Stimulated activated naive CD8-positive, alpha-beta T cell treated with anti-CD3 and anti-CD28 coated beads, Interleukin-15, Interleukin-2, amounts not matched to agents 100 ng/mL and 50 ng/mL, for 24 hours (primary cell): Measurements from ENCODE around the gene SOD2.
"Not testable (repeated sequence)": the region's sequence is repeated elsewhere in the genome, so short reads cannot be mapped to it uniquely, and the experiment has no call there.

ENCODE experiments used
- H3K27ac Mint-ChIP-seq: one replicate; pipeline ENCODE4 v1.8.0; 2021; ENCODE audit warnings: mild to moderate bottlenecking, mixed read lengths
- H3K27me3 Mint-ChIP-seq: one replicate; pipeline ENCODE4 v1.8.0; 2021; ENCODE audit warnings: mixed read lengths
- H3K36me3 Mint-ChIP-seq: one replicate; pipeline ENCODE4 v1.8.0; 2021; ENCODE audit warnings: low read depth, mixed read lengths
- H3K4me1 Mint-ChIP-seq: one replicate; pipeline ENCODE4 v1.8.0; 2021; ENCODE audit warnings: low read depth, mixed read lengths
- H3K4me3 Mint-ChIP-seq: one replicate; pipeline ENCODE4 v1.8.0; 2021; ENCODE audit warnings: mild to moderate bottlenecking, mixed read lengths
- H3K9me3 Mint-ChIP-seq: one replicate; pipeline ENCODE4 v1.8.0; 2021; ENCODE audit warnings: mixed read lengths

Gene SOD2

DNA sequence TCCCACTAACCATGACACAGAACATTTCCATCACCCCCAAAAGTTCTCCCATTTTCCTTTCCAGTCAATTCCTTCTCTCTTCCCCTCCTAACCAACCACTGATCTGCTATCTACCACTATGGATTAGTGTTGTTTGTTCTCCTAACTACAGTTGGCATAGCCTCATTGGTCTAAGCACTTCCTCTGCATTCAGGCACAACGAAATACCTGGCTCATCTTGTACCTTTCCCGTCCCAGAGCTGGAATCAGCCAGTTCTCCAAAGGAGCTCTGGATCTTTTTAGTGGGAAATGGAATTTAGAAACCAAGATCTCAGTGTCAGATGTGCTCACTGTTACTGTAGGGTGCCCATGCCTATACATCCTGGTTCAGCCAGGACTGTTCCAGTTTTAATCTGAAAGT is 30.2 kb upstream of the SOD2 start:
- peaks cover 26% of the 10 kb centered on the region for H3K36me3 Mint-ChIP-seq
- H3K4me3 Mint-ChIP-seq, result no peak overlapping the region
- H3K27me3 Mint-ChIP-seq, result no peaks in the 10 kb centered on the region
- peaks cover 17% of the 10 kb centered on the region for H3K4me1 Mint-ChIP-seq
- H3K27ac Mint-ChIP-seq, result no peak overlapping the region
- no peaks in the 10 kb centered on the region for H3K9me3 Mint-ChIP-seq

DNA sequence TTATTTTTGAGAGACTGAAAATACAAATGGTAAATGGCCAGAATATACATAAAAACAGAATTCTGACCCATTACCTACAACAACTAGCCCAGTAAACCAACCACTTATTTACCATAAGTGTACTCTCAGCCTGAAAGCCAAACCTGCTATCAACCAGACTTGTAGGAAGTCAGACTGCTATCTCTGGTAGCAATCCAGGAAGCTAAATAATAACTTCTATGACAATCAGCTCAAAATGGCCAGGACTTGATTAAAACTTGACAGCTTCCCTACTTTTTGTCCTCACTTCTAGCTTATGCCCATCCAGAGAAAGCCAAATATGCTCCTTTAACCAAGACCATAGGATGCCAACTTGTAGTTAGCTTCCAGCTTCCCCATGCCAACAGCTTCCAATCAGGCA is 29.6 kb upstream of the SOD2 start:
- H3K27me3 Mint-ChIP-seq, result no peaks in the 10 kb centered on the region
- no peak overlapping the region for H3K4me3 Mint-ChIP-seq
- peaks cover 17% of the 10 kb centered on the region for H3K4me1 Mint-ChIP-seq
- peaks cover 21% of the 10 kb centered on the region for H3K36me3 Mint-ChIP-seq
- no peaks in the 10 kb centered on the region for H3K9me3 Mint-ChIP-seq
- H3K27ac Mint-ChIP-seq, result no peak overlapping the region

DNA sequence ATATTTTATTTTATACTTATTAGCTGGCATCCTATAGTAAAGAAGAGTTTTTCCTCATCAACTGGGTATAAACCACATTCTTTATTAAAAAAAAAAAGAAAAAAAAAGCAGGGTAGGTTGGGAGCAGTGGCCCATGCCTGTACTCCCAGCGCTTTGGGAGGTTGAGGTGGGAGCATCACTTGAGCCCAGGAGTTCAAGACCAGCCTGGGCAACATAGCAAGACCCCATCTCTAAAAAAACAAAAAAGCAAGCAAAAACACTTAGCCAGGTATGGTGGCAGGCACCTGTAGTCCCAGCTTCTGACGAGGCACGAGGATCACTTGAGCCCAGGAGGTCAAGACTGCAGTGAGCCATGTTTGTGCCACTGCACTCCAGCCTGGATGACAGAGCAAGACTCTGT is 28.9 kb upstream of the SOD2 start:
- H3K27me3 Mint-ChIP-seq, H3K27ac Mint-ChIP-seq, H3K9me3 Mint-ChIP-seq, H3K4me3 Mint-ChIP-seq: not testable (repeated sequence)
- H3K4me1 Mint-ChIP-seq, result peaks cover 17% of the 10 kb centered on the region
- peaks cover 21% of the 10 kb centered on the region for H3K36me3 Mint-ChIP-seq

DNA sequence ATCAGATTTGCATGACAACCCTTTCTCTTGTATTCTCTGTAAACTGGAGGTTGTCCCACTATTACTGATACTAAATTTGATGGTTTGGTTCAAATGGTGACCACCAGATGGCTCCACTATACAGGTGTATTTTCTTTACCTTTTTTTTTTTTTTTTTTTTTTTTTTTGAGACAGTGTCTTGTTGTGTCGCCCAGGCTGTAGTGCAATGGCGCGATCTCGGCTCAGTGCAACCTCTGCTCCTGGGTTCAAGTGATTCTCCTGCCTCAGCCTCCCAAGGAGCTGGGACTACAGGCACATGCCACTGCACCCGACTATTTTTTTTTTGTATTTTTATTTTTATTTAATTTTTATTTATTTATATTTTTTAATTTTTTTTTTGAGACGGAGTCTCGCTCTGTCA is 27.7 kb upstream of the SOD2 start:
- no peak overlapping the region for H3K27ac Mint-ChIP-seq
- no peaks in the 10 kb centered on the region for H3K9me3 Mint-ChIP-seq
- H3K4me1 Mint-ChIP-seq, result peaks cover 18% of the 10 kb centered on the region
- no peak overlapping the region for H3K4me3 Mint-ChIP-seq
- H3K36me3 Mint-ChIP-seq, result peaks cover 15% of the 10 kb centered on the region
- H3K27me3 Mint-ChIP-seq, result no peaks in the 10 kb centered on the region

DNA sequence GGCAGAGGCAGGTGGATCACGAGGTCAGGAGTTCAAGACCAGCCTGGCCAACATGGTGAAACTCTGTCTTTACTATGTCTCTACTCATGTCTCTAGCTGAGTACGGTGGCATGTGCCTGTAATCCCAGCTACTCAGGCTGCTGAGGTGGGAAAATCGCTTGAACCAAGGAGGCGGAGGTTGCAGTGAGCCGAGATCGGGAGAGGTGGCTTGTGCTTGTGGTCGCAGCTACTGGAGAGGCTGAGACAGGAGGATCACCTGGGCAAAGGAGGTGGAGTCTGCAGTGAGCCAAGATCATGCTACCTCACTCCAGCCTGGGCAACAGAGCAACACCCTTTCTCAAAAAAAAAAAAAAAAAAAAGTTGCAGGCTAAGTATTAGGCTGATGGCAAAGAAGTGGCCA is 26.2 kb upstream of the SOD2 start:
- peaks cover 14% of the 10 kb centered on the region for H3K4me1 Mint-ChIP-seq
- no peak overlapping the region for H3K27ac Mint-ChIP-seq
- H3K9me3 Mint-ChIP-seq, result no peaks in the 10 kb centered on the region
- H3K36me3 Mint-ChIP-seq, result peaks cover 14% of the 10 kb centered on the region
- no peak overlapping the region for H3K4me3 Mint-ChIP-seq
- H3K27me3 Mint-ChIP-seq, result no peaks in the 10 kb centered on the region

DNA sequence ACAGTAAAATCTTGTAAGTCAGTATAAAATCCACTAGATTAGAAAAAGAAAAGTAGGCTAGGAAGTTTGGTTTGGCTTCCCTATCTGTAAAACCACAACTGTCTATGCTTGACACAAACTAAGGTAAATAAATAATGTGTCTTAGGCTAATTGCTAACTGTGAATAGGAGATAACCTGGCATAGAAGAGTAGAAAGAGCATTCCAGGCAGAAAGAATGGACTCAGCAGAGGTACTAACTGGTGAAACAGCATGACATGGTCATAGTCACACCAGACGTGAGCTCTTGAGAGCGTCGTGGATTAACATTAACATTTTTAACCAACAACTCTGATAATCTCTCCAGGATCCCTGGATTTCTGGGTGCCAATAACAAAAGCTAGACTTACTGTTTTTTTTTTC is 25.6 kb upstream of the SOD2 start:
- no peaks in the 10 kb centered on the region for H3K9me3 Mint-ChIP-seq
- H3K36me3 Mint-ChIP-seq, result peaks cover 10% of the 10 kb centered on the region
- no peaks in the 10 kb centered on the region for H3K27me3 Mint-ChIP-seq
- H3K4me3 Mint-ChIP-seq, result no peak overlapping the region
- no peak overlapping the region for H3K27ac Mint-ChIP-seq
- peaks cover 10% of the 10 kb centered on the region for H3K4me1 Mint-ChIP-seq

DNA sequence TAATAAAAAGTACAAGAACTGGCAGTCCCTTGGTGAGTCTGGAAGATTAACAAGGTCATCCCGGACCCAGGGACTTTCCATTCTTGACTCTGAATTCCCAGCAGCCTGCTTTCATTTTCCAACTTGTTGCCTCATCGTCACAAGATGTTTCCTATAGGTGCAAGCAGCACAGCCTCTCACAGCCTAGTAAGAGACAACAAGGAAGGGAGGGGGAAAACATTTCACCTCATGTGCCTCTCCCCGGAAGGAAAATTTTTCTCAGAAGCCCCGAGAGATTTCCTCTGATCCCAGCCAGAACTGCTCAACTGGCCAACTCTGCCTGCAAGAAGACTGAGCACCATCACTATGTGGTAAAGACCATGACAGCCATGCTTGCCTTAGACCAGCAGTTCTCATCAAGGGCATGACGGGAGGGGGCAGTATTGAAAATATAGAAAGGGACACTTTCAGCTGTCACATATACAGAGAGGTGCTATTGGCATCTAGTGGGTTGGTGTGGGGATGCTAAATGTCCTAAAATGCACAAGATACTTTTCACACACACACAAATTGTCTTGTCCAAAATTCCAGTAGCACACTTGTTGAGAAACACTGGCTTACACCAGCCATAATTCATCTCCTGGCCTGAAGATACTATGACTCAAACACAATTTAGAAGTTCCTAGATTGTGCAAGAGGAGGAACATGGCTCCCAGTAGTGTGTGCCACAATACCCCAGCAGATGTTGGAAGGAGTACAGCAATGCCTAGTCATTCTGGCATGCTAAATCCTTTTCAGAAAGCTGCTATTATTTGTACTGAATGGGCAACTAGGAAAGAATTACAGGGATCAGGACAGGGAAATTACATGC is 23.4 kb upstream of the SOD2 start:
- peaks cover 10% of the 10 kb centered on the region for H3K4me1 Mint-ChIP-seq
- no peak overlapping the region for H3K27ac Mint-ChIP-seq
- H3K4me3 Mint-ChIP-seq, result no peak overlapping the region
- no peaks in the 10 kb centered on the region for H3K9me3 Mint-ChIP-seq
- peaks cover 4% of the 10 kb centered on the region for H3K36me3 Mint-ChIP-seq
- H3K27me3 Mint-ChIP-seq, result no peaks in the 10 kb centered on the region

DNA sequence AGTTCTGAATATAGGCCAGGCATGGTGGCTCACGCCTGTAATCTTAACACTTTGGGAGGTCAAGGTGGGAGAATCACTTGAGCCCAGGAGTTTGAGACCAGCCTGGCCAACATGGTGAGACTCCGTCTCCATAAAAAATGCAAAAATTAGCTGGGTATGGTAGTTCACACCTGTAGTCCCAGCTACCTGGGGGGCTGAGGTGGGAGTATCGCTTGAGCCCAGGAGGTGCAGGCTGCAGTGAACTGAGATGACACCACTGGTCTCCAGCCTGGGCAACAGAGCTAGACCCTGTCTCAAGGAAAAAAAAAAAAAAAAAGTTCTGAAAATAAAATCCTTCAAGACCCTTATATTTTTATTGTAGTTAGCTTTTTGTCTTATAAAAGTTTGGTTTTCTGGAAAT is 22.6 kb upstream of the SOD2 start:
- Mint-ChIP-seq H3K36me3 (peaks cover 4% of the 10 kb centered on the region), H3K9me3 (no peaks in the 10 kb centered on the region), H3K27me3 (no peaks in the 10 kb centered on the region), H3K4me1 (peaks cover 10% of the 10 kb centered on the region), H3K4me3 (no peak overlapping the region), H3K27ac (no peak overlapping the region)

DNA sequence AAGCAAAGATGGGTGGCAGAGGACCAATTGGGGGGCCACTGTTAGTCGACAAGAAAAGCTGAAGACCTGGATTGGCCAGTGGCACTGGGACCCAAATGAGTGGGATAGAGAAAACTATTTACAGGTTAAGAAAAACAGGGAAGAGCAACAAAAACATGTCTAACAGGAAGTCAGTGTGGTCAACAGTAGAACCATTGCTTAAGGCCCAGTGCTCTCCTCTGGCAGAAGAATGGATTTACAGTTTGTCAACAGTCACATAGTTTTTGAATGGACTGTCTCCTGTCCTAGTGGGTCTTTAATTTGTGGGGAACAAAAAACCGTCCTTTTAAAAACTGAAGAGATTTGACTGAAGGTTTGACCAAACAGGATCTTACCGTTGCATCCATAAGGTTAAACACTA is 22.1 kb upstream of the SOD2 start:
- Mint-ChIP-seq H3K27ac (no peak overlapping the region), H3K4me3 (no peak overlapping the region), H3K9me3 (no peaks in the 10 kb centered on the region), H3K27me3 (no peaks in the 10 kb centered on the region), H3K4me1 (peaks cover 10% of the 10 kb centered on the region), H3K36me3 (peaks cover 4% of the 10 kb centered on the region)

DNA sequence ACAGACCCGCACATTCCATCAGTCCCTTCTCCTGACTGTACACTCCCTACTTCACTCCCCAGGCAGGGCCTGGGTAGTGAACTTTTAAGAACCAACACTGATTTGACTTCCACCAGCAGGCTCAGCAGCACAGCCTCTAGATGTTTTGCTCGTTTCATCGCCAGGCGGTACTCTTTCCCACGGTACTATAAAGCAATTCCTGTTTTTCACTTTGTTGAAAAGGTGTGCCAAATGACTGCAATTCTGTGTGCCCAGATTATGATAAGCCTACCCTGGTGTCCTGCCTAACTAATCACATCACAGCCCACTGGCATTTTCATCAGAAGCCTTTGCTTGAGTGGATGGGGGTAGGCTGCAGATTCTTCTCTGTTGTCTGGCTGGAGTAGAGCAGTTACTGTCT is 21.4 kb upstream of the SOD2 start:
- no peak overlapping the region for H3K4me3 Mint-ChIP-seq
- no peak overlapping the region for H3K27ac Mint-ChIP-seq
- no peaks in the 10 kb centered on the region for H3K9me3 Mint-ChIP-seq
- H3K4me1 Mint-ChIP-seq, result peaks cover 10% of the 10 kb centered on the region
- H3K27me3 Mint-ChIP-seq, result no peaks in the 10 kb centered on the region
- H3K36me3 Mint-ChIP-seq, result peaks cover 4% of the 10 kb centered on the region

DNA sequence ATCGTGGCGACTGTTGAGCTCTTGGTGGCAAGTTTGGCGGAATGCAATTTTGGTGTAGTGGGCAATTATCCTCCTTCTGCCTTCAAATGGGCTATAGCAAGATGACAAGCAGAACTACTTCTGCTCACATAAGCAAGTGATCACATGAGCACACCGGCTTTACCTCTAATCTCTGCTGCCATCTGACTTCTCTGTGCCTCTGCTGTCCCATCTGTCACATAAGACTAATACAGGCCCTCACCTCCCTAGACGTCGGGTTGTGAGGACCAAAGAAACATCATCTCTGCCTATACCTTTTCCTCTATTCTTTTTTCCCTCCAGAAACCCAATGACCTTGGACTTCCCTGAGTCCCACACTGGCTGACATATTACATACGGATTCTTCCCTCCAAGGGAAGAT is 20.9 kb upstream of the SOD2 start:
- H3K36me3 Mint-ChIP-seq, result peaks cover 4% of the 10 kb centered on the region

DNA sequence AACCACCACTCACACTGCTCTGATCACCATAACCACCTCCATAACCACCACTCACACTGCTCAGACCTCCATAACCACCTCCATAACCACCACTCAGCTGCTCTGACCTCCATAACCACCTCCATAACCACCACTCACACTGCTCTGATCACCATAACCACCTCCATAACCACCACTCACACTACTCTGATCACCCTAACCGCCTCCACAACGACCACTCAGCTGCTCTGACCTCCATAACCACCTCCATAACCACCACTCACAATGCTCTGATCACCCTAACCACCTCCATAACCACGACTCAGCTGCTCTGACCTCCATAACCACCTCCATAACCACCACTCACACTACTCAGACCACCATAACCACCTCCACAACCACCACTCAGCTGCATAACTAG is 19.3 kb upstream of the SOD2 start:
- not testable (repeated sequence) for H3K36me3 Mint-ChIP-seq

More for the DNA sequence above, 20.9 kb upstream of the SOD2 start:
- Mint-ChIP-seq H3K27me3 (no peaks in the 10 kb centered on the region), H3K4me3 (no peak overlapping the region), H3K4me1 (peaks cover 10% of the 10 kb centered on the region), H3K27ac (no peak overlapping the region), H3K9me3 (no peaks in the 10 kb centered on the region)

DNA sequence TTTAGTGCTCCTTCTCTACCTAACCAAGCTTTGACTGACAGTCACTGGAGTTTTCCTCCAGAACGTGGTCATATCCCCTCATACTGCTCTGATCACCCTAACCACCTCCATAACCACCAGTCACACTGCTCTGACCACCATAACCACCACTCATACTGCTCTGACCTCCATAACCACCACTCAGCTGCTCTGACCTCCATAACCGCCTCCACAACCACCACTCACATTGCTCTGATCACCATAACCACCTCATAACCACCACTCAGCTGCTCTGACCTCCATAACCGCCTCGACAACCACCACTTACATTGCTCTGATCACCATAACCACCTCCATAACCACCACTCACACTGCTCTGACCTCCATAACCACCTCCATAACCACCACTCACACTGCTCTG is 17.6 kb upstream of the SOD2 start:
- not testable (repeated sequence) for H3K9me3 Mint-ChIP-seq, H3K36me3 Mint-ChIP-seq, H3K4me3 Mint-ChIP-seq, H3K4me1 Mint-ChIP-seq, H3K27ac Mint-ChIP-seq, H3K27me3 Mint-ChIP-seq

More for the DNA sequence above, 19.3 kb upstream of the SOD2 start:
- H3K27ac Mint-ChIP-seq, H3K4me3 Mint-ChIP-seq, H3K27me3 Mint-ChIP-seq, H3K9me3 Mint-ChIP-seq: not testable (repeated sequence)
- peaks cover 10% of the 10 kb centered on the region for H3K4me1 Mint-ChIP-seq

DNA sequence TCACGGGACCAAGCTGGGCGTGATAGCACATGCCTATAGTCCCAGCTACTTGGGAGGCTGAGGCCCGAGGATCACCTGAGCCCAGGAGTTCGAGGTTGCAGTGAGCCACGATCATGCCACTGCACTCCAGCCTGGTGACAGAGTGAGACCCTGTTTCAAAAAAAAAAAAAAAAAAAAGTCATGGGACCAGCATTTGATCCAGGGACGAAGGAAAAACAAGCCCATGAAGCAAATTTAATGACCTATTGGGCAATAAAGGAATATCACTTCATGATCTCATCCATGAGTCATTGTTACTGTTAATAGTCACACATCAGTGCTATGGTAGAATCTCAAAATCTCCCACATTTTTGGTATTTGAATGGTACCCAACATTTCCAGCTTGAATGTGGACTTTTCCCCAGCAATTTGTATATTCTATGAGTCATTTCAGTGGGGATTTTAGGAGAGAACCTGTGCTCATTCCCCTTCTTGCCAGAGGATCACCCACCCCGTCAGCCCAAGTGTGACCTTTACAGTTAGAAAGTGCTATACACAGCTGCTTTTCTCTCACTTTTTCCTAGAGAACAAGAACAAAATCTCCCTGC is 8.5 kb upstream of the SOD2 start:
- Mint-ChIP-seq H3K4me1 (peaks cover 29% of the 10 kb centered on the region), H3K36me3 (peaks cover 8% of the 10 kb centered on the region), H3K4me3 (peak overlapping the region; percentile 52), H3K27ac (peak overlapping the region; percentile 84), H3K9me3 (no peaks in the 10 kb centered on the region), H3K27me3 (no peaks in the 10 kb centered on the region)

DNA sequence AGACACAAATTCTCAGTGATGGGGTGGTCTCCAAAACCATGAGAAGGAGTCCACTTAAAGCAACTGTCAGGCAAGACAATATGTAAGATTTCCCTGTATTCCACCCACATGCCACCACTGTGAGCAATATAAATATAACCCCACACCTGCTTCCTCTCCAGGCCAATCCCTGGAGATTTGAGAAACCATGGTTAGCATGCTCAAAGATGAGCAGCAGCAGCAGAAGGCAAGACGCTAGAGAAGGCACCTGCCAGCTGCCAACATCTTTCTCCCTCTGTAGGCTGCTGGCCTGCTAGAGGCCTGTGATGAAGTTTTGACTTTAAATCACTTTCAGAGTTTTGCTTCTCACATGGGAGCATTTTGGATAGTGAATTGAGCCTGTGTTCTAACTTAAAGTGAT is 7.9 kb upstream of the SOD2 start:
- Mint-ChIP-seq H3K36me3 (peaks cover 8% of the 10 kb centered on the region), H3K4me1 (peaks cover 29% of the 10 kb centered on the region), H3K27me3 (no peaks in the 10 kb centered on the region), H3K4me3 (no peak overlapping the region), H3K27ac (peak overlapping the region; percentile 29), H3K9me3 (no peaks in the 10 kb centered on the region)

DNA sequence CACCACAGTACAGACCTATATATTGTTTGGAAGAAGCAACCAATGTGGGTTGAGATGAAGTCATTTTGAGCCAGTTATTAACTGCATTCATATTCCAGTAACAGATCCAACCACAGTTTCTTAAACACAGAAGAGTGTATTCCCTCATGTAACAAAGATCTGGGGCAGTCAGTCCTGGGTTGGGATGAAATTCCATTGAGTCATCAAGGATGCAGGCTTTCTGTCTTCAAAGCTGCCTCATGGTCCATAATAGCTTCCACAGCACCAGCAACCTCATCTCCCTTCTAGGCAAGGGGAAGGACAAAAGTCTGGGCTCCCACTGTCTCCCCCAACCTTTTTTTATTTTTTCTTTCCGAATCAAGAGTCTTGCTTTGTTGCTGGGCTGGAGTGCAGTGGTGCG is 2.9 kb upstream of the SOD2 start:
- no peak overlapping the region for H3K27ac Mint-ChIP-seq
- no peaks in the 10 kb centered on the region for H3K9me3 Mint-ChIP-seq
- H3K4me1 Mint-ChIP-seq, result peaks cover 46% of the 10 kb centered on the region
- H3K36me3 Mint-ChIP-seq, result peaks cover 12% of the 10 kb centered on the region
- H3K4me3 Mint-ChIP-seq, result no peak overlapping the region
- H3K27me3 Mint-ChIP-seq, result no peaks in the 10 kb centered on the region
